Keratinocyte (primary cell): Measurements from ENCODE around the gene DOCK1.

Experiments
- CTCF ChIP-seq, 3 experiments: IDR thresholded peaks in 1 of 3; conservative IDR thresholded peaks in 1 of 3; optimal IDR thresholded peaks in 1 of 3; 2 replicates in 2 of 3; 3 replicates in 1 of 3; pipeline versions ENCODE3 to v1.5.1; 2011; ENCODE audit warnings: low read length in 3 of 3, mild to moderate bottlenecking in 3 of 3, moderate library complexity in 2 of 3, control low read depth in 1 of 3, inconsistent platforms in 1 of 3; ENCODE audit not compliant: insufficient read depth in 2 of 3; ENCODE audit errors: extremely low read depth in 1 of 3
- EZH2 ChIP-seq: IDR thresholded peaks from one replicate; pipeline ENCODE4 v1.6.1; 2012; ENCODE audit warnings: inconsistent platforms, mild to moderate bottlenecking, low read length, moderate library complexity

GRCh38 chr10:127405221-127405620 lies 500.0 kb downstream of the DOCK1 start:
- TF ChIP-seq CTCF (optimal IDR thresholded peaks at IDR 0.05 in 1 of 3, IDR thresholded peaks at IDR 0.05 in 1 of 3, conservative IDR thresholded peaks at IDR 0.05 in 1 of 3; ENCODE audit: extremely low read depth in 1 of 3, insufficient read depth in 2 of 3, low read length in 3 of 3) (no peak), EZH2 (no peak)
